COLO668 (cell line): ENCODE results near the gene KANSL3.

ENCODE experiments used
- DNase-seq: peaks from one replicate; lab custom pipeline; 2025; ENCODE audit not compliant: unreplicated experiment; lab: John Stamatoyannopoulos, UW

The KANSL3 gene

DNA sequence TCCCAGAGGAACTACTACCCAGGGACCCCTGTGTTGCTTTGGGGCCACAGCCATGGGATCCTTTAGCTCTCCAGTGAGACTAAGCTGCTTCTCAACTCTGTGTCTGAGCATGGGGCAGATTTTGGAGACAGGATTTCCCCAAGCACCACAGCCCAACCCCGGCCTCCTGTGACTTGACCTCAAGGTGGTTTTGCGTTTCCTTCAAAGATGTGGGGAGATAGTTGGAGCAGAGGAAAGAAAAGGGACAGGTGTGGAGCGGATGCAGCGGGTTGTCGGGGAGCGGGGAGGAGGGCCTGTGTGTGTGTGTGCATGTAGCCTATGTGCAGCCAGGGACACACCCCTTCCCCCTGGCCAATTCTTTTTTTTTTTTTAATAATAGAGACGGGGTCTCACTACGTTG lies 91.3 kb downstream of the KANSL3 start:
- no peak for DNase-seq

DNA sequence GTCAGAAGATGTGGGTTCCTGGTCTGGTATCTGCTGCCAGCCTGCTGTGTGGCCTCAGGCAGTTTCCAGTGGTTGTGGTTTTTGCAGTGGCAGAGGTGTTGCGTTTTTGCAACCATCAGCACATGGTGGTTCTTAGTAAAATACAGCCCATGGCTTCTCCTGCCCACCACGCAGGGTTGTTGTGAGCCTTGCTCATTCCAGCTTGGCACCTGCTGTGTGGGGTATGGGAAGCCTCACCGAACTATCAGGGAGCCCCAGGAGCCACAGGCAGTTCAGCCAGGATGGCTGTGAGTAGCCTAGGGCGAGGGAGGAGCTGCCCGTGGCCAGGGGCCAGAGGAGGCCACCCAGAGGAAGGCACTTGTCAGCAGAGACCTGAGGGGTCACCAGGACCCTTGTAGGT lies 91.8 kb downstream of the KANSL3 start:
- DNase-seq: no peak
